Transverse colon (tissue), 4 donors: ENCODE measurements around the gene TFDP2.

ENCODE experiments used
- CTCF ChIP-seq, 5 experiments: fragments of 200-600 bp in 3 of 5; fragments of 450-650 bp in 2 of 5; sonication (generic) in 3 of 5; IDR thresholded peaks; 1 replicate in 2 of 5; 2 replicates in 3 of 5; pipeline ENCODE4 v1.5.1; 2016 to 2017; ENCODE audit warnings: antibody characterized with exemption in 5 of 5, inconsistent platforms in 3 of 5, mild to moderate bottlenecking in 2 of 5, moderate library complexity in 1 of 5
- EP300 ChIP-seq: sonication (generic); formaldehyde crosslinking; IDR thresholded peaks from one replicate; pipeline ENCODE4 v1.6.1; 2017; ENCODE audit warnings: antibody characterized with exemption, low read depth
- POLR2A ChIP-seq: fragments of 450-650 bp; IDR thresholded peaks from one replicate; pipeline ENCODE4 v1.6.1; 2016; ENCODE audit warnings: antibody characterized with exemption, mild to moderate bottlenecking, moderate library complexity
- POLR2AphosphoS5 ChIP-seq, 3 donors: sonication (generic); formaldehyde crosslinking; IDR thresholded peaks; one replicate each; pipeline ENCODE4 v1.6.1; 2016; ENCODE audit warnings: antibody characterized with exemption in 3 of 3

- TF ChIP-seq CTCF (IDR thresholded peaks at IDR 0.05) (no peak), POLR2AphosphoS5 (IDR thresholded peaks at IDR 0.05) (no peak), POLR2A (no peak), EP300 (no peak)
Observed at GRCh38 chr3:142027735-142028134, 121.6 kb downstream of the TFDP2 start.
